HG03064 (cell line): ENCODE measurements around the gene ACTL7A.
"Not testable (repeated sequence)": the region's sequence is repeated elsewhere in the genome, so short reads cannot be mapped to it uniquely, and the experiment has no call there.

Experiments
- ATAC-seq: cut with Tn5 transposase; IDR thresholded peaks from one replicate; pipeline ENCODE4 v1.9.1; 2021; ENCODE audit warnings: low read depth; ENCODE audit not compliant: unreplicated experiment

Gene ACTL7A

DNA sequence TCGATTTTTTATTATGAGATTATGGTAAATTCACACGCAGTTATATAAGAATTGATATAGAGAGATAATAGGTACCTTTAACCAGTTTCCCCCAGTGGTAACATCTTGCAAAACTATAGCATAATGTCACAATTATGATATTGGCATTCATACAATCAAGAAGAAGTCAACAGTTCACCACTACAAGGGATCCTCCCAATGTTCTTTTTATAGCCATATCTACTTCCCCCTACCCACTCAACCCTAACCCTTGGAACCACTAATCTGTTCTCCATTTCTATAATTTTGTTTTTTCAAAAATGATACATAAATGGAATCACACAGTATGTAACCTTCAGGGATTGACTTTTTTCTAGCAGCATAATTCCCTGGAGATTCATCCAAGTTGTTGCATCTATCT lies 16.1 kb upstream of the ACTL7A start:
- no peak for ATAC-seq

DNA sequence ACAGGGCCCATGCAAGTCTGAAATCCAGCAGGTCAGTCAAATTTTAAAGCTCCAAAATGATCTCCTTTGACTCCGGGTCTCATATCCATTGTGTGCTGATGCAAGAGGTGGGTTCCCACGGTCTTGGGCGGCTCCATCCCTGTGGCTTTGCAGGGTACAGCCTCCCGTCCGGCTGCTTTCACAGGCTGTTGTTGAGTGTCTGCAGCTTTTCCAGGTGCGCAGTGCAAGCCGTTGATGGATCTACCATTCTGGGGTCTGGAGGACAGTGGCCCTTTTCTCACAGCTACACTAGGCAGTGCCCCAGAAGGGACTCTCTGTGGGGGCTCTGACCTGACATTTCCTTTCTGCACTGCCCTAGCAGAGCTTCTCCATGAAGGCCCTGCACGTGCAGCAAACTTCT lies 13.8 kb upstream of the ACTL7A start:
- not testable (repeated sequence) for ATAC-seq

DNA sequence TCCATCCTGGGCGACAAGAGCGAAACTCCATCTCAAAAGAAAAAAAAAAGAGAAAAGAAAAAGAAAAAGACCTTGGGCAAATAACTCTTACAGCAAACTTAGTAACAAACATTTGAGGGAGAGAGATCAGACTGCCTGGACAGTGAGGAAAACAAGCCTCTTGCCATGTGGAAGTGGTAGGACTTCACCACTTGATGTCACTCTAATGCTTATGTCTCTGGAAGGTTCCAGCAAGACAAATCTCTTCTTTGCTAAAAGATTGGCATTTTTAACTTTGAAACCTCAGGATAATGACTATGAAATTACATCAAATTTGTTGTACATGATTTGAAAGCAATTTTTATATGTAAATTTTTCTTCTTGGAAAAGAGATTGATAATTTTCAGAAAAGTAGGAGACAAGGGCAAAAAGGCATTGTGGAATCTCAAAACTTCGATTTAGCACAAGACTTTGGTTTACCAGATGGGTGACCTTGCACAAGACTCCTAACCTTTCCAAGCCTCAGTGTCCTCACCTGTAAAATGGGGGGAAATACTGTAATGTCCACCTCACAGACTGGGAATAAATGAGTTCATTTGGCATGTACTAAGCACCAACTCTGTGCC lies 11.7 kb upstream of the ACTL7A start:
- no peak for ATAC-seq

DNA sequence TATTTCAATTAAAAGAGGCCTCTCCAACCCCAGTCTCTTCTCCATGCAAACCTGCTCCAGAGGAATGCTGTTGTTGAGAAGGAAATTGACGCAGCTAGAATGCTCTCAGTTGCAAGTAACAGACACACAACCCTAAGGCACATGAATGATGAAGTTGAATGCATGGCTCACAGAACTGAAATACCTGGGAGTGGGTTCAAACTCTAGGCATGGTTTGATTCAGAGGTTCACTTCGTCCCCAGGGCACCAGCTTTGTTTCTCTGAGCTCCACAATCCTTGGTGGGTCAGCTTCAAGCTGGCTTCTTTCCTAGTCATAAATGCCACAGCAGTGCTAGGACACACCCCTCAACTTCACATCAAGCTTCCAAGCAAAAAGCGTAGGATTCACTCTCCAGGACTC lies 10.9 kb upstream of the ACTL7A start:
- no peak for ATAC-seq

DNA sequence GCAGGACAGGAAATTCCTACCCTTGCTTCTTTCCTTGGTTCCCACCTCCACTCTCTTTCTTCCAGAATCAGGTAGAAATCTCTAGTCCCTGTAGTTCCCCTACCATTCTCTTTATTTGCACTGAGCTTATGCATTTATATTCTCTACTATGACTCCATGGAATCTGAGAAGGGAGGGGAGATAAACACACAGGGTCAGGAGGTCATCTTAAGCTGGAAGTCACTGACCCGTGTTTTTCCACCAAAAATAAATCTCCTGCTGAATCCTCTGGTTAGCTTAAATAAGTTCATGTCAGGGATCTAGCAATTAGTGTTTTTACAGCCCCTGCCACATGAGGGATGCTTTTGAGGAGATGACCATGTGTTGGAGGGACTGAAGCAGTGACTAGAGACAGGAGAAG lies 10.0 kb upstream of the ACTL7A start:
- ATAC-seq: no peak

DNA sequence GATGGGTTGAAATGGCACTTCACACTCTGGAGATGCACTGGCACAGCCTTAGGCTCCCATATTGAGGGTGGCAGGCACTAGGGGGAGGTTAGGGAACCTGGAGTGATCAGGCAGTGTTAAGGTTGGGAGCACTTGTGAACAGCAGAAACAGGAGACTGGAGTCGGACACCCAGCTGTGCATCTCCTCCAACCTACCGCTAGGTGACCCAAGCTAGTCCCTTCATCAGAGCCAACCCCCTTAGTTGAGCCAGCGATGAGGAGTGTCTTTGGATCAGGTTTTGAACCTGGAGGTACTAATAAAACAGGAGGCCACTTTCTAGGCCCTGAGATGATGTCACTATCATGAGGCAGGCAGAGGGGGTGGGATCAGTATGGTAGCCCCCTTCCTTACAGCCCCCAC lies 8.0 kb upstream of the ACTL7A start:
- no peak for ATAC-seq

DNA sequence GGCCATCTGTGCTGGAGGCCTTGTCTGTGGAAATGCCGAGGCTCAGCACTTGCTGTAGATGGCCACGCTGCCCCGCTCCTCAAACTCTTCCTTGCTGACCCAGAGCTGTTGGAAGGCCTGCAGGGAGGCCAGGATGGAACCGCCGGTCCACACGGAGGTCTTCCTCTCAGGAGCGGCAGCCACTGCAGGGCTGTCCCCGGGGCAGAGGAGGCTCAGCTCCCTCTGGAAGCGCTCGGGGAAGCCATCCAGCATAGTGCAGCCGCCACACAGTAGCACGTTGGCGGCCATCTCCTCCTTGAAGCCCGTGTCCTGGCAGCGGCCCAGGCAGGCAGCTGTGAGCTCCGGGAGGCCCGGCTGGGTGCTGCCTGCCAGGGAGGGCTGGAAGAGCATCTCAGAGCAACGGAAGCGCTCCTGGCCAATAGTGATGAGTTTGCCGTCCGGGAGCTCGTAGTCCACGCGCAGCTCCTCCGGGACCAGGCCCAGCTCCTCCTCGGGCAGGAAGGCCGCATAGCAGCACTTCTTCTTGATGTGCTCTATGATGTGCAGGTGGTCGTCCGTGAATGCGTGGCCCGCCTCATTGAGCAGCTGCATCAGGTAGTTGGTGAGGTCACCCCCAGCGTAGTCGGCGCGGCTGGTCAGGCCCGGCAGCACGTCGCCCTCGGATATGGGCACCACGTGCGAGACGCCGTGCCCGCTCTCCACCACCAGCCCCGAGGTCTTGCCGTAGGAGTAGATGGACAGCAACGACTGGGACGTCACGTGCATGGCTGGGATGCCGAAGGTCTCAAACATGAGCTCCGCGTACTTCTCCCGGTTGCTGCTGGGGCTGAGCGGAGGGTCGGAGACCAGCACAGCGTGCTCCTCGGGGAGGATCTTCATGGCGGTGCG lies 7.2 kb upstream of the ACTL7A start:
- ATAC-seq: no peak

DNA sequence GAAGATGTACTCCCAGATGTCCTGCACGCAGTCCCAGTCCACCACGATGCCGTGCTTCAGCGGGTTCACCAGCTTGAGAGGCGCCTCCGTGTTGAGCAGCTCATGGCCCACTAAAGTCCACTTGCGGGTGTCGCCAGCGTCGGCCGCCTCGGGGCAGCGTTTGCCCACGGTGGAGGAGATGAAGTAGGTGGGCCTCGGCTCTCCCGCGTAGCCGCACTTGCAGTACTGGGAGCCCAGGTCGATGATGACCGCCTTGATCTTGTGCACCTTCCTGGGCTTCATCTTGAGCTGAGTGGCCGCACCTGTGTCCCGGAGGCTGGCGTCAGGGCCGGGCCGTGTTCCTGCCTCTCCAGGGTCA lies 6.6 kb upstream of the ACTL7A start:
- no peak for ATAC-seq

DNA sequence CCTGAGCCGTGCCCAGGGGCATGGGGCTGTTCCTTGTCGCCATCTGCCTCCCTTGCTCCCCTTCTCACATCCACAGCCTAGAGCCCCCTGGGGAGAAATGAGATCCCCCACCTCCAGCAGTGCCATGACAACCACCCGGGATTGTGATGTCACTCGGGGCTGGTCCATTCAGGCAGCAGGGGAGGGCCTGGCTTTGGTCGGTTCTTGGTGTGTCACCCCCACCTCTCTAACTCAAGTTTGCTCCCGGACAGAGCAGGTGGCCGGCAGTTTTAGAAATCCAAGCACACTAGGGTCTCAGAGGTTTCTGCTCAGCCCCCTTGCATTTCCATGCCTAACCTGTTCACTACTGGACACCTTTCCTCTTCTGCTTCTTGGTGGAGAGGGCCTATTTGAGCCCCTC lies 6.2 kb upstream of the ACTL7A start, which contains the start of gene ACTL7B:
Gene ACTL7B, minus strand, starts transcription at position 99 of the 400 bp plus-strand sequence. Its CDS starts 56 bp downstream, at position 43.
- ATAC-seq: no peak

DNA sequence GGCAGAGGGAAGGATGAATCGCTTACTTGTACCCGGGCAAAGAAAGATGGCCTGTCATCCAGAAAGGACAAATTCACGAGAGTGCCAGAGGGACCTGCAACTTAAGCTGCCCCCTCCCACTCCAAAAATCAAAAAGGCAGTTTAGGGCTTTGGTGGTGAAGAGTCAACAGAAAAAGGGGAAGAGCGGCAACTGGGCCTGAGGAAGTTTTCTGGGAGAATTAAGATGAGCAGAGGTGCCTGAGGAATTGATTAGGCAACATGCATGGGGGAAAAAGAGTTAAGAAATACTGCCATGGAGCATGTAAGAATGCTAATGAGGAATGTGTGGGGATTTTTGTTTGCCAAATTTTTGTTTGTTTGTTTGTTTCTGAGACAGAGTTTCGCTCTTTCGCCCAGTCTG lies 4.5 kb upstream of the ACTL7A start:
- no peak for ATAC-seq

DNA sequence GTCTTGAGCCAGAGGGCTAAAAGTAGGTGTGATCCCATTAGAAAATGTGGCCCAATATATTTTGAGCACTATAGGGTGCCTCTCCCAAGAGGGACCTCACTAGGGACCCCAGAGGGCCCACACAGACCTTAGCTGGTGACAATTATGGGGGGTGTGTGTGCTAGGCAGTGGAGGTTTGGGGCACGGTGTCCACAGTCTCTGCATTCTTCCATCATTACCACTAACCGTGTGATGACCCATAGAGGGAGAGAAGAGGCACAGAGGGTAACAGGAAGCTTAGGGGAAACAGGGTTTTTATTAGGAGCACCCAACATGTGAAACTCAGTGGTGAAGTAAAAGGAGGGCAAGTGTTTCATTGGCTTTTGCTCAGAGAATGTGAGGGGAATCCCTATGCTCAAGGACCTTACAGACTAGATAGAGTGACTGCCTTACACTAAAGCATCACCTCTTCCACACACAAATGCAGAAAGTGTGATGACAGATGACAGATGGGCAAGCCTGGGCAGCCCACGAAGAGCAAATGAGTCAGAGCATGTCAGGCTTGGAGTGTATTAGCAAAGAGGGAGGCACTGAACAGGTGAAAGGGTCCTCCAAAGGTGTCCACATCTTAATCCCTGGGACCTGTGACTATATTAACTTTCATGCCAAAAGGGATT lies 2.5 kb upstream of the ACTL7A start:
- ATAC-seq: no peak

DNA sequence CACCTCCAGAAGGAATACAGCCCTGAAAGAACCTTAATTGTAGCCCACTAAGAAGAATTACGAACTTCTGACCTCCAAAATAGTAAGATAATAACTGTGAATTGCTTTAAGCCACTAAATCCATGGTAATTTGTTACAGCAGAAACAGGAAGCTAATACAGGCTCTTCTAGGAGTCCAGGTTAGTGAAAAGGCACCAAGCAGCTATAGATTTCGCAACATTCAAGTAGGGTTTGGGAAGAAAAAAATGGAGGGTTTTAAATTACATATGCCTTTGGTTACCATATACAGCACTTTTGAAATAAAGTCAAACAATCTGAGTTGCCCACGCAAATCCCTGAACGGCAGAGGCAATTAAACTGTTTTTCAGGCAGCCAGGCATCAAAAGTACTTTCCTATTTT lies 1.7 kb upstream of the ACTL7A start:
- ATAC-seq: no peak

DNA sequence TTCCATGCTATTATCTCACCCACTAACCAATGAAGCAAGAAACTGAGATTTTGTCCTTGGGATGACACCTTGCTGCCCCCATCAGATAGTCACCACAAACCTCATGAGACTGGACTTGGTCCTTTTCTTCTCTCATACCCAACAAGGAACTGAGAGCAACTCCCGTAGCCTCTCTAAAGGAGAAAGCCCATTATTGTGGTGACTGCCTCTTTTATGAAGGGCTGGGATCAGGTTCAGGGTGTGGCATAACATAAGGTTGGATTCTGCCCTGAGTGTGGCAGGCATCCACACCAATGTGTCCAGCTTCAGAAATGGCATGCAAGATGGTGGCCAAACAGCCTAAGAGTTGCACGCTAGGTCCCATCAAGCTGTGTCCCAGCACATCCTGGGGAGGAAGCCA lies 1.3 kb upstream of the ACTL7A start:
- no peak for ATAC-seq

DNA sequence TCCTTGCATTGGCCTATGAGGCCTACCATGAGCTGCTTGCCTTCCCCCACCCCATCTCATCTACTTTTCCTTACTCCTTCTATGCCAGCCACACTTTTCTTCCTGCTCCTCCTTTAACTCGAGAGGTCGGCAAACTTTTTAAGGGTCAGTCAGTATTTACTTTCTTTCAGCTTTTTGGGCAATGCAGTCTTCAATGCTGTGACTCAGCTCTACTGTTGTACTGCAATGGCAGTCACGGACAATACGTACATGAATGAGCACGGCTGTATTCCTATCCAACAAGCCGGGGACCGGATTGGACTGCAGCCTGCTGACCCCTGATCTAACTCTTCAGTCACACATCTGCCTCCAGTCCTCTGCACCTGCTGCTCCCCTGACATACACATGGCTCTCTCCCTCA lies 602 bp upstream of the ACTL7A start:
- no peak for ATAC-seq

DNA sequence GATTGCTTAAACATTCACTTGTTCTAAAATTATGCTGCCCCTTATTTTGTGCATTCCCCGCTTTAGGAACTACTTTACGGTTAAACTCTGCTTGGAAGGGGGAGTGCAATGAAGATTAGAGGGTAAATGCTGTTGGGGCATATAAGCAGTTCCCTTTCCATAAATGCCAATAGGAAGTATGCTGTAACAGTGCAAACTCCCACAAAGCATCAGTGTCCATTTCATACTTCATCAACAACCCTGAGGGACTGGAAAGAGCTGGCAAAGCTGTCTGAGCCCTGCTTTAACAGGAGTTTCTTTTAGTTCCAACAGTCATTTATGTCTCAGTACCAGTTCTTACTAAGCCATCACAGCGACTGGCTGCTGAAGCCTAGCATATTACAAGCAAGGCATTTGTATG lies 1.8 kb downstream of the ACTL7A start:
- ATAC-seq: no peak

DNA sequence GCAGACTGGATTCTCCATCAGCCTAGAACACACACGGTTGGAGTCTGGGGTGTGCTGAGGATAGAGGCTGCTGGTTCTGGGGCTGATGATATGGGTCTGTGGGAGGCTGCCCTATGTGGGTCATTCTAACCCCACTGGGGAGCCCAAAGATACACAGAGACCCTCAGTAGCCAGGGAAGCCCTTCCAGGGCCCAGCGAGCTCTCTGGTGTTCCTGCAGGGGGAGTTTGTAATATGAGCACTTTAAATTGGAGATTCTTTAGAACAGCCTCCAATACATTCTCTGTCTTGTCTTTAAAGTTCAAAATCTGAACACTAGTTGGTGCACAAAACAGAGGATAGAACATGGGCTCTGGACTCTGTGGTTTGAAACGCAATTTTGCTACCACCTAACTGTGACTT lies 2.4 kb downstream of the ACTL7A start:
- ATAC-seq: no peak

DNA sequence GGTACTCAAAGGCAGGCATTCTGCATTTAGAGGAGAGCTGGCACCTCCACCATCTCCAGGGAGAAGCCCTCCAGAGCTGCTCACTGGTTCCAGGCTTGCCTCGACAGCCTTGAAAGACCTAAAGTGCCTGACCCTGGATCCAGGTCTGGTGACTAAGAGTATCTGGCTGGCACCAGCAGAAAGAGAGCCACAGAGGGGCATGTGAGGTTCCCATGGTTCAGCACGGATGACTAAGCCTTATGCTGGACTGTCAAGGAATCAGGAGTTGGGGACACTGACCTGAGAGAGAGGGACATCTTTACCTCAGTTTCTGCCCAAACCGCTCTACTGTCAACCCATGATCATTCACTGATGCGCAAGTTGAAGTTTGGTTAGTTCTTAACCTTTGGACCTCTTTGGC lies 3.0 kb downstream of the ACTL7A start:
- ATAC-seq: no peak

DNA sequence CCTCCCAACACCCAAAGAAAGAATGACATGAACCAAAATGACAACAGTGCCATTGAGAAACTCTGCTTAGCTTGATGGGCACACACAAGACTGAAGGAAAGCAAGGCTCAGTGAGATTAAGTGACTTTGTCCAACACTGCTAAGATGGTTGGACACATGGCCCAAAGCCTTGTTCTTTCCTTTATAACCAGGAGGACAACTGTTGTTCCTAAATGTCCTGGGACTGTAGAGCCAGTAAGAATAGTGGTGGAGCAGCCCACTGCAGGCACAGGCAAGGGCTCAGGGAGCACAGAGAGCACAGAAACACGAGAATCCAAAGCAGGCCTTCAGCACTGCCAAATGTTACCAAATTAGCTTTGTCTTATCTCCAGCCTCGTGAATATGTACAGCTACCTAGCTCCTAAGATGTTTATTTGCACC lies 3.9 kb downstream of the ACTL7A start:
- no peak for ATAC-seq

DNA sequence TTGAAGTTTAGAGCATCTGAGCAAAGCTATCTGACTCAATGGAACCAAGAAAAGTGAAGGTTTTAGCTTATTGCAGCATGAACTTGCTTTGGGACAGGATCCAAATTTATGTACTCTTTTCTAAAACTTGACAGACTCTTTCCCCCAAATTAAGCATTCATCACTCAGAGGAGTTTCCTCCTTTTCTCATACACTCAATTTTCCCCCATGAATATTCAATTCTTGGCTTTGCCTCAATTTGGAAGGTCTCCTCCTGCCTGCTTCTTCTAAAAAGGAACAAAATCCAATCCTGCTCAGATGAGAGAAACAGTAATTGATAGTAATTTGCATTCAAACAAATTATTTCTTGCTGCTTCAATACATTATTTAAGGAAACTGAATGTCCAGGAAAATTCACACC lies 5.0 kb downstream of the ACTL7A start:
- no peak for ATAC-seq

DNA sequence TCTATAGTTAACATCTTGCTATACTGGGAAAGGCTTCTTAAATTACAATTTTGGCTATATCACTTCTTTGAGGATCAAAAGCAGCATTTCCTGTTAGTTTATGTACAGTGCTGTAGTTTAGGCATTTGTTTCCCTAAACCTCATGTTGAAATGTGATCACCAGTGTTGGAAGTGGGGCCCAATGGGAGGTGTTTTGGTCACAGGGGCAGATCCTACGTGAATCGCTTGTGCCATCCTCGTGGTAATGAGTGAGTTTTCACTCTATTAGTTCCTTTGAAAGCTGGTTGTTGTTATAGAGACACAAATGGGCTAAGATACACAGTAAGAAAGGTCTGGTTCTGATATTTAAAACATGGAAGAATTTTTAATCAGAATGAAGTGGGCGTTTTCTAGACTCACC lies 5.8 kb downstream of the ACTL7A start:
- ATAC-seq: no peak

DNA sequence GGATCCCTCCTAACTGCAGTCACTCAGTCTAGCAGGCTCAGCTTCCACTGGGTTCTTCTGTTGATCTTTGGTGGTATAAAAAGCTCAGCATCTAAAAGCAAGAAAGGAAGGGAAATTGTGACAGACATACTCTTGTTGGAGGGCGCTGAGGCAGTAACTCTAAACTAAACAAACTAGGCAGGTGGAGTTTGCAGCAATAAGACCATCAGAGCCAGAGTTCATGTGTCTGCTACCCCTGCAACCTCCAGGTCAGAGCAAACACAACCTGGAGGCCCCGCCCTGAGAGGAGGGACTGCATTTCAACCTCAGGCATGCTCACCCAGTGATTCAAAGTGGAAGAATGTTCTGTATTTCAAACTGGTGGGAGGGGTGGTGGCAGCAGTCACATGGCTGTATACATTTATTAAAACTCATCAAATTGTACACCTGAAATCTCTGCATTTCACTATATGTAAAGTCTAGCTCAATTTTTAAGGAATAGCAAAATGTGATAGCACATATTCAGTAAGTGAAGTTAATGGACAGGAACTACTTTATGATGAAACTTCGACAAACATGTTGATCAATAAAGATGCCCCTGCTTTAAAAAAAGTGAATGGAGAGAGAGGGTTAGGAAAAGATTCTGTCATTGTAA lies 7.1 kb downstream of the ACTL7A start:
- ATAC-seq: no peak
